GM19438 (cell line): ENCODE measurements around the gene KIAA1217.

Source experiments
- ATAC-seq: cut with Tn5 transposase; IDR thresholded peaks from one replicate; pipeline ENCODE4 v1.9.1; 2021; ENCODE audit warnings: low read depth; ENCODE audit not compliant: unreplicated experiment

Gene KIAA1217

GRCh38 chr10:24207341-24207740, 1.6 kb upstream of the KIAA1217 start:
- no peak for ATAC-seq

- ATAC-seq = no peak
These were observed 942 bp upstream of the KIAA1217 start for GRCh38 chr10:24207781-24208611.

GRCh38 chr10:24209432-24209771, 464 bp downstream of the KIAA1217 start:
- peak; percentile 24 for ATAC-seq

DNA sequence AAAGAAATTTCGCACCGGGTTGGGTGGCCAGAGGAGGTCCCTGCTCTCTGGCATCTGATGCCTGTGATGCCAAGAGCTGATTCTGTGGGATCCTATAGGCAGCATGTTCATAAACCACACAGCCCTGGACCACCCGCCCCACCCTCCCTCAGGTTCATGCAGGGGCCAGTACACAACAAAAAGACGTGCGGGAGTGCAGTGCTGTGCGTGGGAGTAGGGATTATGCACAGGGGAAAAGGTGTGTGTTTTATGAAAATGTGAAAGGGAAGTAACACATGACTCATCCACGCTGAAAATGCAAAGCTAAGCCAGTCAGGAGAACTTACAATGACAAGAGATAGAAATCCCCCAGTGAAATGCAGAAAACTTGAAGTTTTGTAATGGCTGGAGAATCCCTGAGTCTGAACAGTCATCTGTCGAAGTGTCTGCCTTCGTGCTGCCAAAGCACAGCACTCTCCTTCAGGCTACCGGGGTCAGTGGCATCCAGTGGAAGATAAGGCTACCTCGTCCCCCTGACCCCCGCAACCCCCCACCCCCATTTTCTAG, 1.1 kb downstream of the KIAA1217 start:
- peak; percentile 42 for ATAC-seq

DNA sequence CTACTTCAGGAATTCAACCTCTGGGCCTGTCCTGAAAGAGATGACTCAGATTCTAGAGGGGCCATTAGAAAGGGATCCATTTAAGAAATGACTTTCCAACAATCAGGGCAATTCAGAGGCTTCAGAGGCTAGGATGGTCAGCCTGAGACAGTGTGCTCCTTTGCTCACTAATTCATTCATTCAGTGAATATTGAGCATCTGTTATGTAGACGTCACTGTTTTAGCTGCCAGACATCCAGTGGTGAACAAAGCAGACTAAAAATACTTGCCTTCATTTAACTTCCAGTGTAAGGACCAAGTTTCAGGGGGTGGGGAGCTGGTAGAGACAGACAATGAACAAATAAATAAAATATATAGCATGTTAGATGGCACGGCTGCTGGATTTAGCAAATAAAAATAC, 1.6 kb downstream of the KIAA1217 start:
- no peak for ATAC-seq

GRCh38 chr10:24213266-24213665, 4.3 kb downstream of the KIAA1217 start:
- ATAC-seq = no peak

- no peak for ATAC-seq
These were observed 4.9 kb downstream of the KIAA1217 start for GRCh38 chr10:24213881-24214280.

DNA sequence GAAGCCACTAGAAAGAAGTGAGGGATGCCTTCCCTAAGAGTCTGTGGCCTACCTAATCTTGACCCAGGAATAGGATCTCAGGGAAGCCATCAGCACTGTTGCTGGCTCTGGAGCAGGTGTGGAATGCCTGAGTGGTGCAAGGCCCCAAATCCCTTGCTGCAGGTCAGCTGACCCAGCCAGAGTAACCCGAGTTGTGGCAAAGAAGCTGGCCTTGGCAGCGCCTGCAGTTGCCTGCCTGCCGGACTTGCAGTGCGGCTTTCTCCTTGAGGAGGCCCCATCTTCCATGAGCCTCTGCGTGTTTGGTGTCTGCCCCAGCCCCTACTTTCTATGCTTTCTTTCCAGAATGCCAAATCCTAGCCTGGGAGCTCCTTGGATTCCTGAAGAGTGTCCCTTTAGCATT, 5.8 kb downstream of the KIAA1217 start:
- ATAC-seq = no peak

DNA sequence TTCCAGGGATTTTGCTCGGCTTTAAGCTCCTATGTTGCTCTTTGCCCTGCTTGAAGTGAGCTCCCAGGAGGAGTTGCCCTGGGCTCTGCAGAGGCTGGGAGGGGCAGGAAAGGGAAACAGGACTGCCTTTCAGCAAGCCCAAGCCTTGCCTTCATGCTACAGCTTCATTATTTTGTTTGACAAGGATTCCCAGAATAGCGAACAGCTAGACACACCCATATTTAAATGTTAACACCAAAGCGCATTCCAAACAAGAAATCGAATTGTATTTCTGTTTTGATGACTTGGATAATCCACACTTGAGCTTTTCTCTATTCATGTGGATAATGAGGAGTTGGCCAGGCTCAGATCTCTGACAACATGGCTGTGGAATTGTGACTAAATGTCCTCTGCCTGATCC, 6.3 kb downstream of the KIAA1217 start:
- ATAC-seq = no peak

DNA sequence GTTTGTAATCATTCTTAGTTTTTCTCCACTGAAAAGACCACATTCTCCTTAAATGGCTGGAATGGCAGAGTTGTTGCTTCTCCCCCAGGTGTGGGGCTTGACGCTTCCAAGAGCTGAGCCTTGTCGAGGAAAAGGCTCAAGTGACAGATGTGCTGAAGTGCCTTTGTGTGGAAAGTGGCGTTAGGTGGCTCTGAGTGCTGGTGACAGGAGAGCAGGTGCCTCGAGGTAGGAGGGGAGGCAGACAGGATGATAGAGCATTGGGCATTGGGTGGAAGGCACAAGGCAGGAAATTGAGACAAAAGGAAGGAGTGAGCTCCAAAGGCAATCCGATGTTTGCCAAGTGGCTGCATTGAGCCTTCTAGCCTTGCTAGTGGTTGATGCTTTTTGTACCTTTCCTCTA, 6.7 kb downstream of the KIAA1217 start:
- ATAC-seq = no peak

GRCh38 chr10:24219963-24220362, 11.0 kb downstream of the KIAA1217 start:
- ATAC-seq = no peak

- ATAC-seq = no peak
These were observed 14.4 kb downstream of the KIAA1217 start for GRCh38 chr10:24223341-24223740.

DNA sequence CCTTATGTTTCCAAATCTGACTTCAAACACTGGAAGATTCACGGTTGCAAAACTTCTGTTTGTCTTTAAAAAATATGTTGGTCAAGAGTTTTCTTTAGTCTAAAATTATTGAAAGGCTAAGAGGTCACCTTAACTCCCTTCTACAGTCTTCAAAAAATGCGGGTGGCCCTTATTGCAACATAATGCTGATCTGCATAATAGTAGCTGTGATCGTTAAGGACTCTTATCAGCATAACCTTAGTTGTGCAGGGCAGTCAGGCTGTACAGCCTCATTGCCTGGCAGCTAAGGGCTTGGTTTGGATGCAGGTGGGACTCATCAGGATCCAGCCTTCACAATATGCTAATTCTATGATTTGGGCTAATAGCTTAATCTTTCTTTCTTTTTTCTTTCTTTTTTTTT, 15.0 kb downstream of the KIAA1217 start:
- no peak for ATAC-seq

- no peak for ATAC-seq
These were observed 19.7 kb downstream of the KIAA1217 start for GRCh38 chr10:24228642-24229041.

GRCh38 chr10:24229909-24230308, 21.0 kb downstream of the KIAA1217 start:
- ATAC-seq = no peak

- no peak for ATAC-seq
These were observed 22.3 kb downstream of the KIAA1217 start for GRCh38 chr10:24231200-24231599.

DNA sequence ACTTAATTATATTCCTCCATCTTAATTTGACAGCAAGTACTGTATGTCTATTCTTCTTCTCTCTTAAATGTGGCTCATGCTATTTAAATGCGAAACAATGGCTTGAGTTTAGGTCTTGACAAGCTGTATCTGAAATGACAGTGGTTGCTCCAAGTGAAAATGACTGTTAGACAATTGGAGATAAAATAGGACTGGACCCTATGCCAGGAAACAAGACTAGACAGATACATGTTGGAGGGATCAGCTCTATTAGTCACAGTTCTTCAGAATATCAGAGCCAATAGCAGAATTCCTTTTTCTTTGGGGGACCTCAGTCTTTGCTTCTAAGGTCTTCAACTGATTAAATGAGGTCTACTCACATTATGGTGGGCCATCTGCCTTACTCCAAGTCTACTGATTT, 25.8 kb downstream of the KIAA1217 start:
- ATAC-seq = no peak

DNA sequence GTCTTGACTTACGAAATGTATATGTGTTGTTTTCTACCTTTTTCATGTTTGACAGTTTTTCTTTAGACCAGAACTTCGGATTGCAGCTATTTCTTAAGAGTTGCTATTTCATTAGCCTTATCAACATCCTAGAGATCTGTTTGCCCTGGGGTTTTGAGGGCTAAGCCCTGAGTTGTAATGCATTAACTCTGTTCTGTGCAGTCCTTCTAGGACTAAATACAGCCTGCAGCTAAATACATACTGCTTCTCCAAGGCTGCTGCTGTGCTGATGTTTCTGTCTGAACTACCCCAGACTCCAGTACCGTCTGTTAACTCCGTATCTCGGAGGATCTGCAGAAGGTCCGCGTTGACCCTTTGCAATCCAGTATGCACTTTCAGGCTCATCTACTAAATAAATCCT, 26.5 kb downstream of the KIAA1217 start:
- ATAC-seq = no peak

DNA sequence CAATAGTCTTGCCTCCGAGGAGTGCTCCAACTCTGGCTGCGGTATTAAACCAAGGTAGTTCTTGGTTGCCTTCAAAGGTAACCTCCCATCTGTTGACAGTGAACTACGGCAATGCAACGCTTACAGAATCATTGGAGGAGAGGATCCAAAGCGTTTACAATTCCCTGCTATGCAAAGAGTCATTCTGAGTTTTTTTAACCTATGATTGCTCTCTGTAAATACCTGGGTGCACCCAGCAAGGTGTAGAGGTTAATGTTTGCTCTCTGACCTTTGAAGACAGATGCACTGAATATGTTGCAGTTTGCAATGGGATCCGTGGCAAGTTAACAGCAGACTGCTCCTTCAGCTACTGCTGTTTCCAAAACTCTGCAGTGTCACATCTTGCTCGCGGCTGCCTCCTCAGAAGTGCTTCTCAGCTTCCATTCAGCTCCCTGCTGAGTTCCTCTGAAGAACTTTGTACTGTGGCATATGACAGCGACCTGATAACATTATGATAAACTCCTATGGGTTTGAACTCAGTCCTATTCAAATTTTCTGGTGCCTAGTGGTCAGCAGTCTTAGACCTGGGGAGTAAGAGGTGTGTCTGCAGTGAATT, 29.0 kb downstream of the KIAA1217 start:
- no peak for ATAC-seq

GRCh38 chr10:24238519-24239247, 29.7 kb downstream of the KIAA1217 start:
- no peak for ATAC-seq

- ATAC-seq = no peak
These were observed 30.5 kb downstream of the KIAA1217 start for GRCh38 chr10:24239289-24240040.
